ENCODE results near the gene ACOX2.

DNA sequence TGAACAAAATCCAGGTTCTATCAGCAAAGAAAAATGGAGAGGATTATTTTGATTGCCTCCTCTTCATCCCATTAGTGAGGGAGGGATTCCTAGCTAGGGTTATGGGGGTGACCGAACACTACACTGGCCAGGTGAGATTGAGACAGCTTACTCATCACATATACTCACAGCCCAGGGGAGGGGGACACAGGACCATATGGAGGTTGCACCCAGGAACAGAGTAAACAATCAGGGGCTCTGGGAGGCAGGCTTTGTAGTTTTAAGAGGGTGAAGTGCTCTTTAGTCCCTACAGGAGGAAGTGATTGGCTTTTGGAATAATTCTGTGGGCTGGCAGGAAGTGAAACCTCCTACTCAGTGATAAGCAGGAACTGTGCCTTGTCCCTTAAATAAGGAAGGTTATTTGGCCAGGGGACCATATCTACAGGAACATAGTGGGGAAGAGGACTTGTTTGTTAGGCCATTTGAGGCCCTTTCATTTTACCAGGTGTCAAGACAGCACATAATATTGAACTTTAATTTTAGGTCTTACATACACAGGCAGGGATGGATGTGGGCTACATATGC, 62.6 kb downstream of the ACOX2 start:
- TF ChIP-seq, protein P1, sequence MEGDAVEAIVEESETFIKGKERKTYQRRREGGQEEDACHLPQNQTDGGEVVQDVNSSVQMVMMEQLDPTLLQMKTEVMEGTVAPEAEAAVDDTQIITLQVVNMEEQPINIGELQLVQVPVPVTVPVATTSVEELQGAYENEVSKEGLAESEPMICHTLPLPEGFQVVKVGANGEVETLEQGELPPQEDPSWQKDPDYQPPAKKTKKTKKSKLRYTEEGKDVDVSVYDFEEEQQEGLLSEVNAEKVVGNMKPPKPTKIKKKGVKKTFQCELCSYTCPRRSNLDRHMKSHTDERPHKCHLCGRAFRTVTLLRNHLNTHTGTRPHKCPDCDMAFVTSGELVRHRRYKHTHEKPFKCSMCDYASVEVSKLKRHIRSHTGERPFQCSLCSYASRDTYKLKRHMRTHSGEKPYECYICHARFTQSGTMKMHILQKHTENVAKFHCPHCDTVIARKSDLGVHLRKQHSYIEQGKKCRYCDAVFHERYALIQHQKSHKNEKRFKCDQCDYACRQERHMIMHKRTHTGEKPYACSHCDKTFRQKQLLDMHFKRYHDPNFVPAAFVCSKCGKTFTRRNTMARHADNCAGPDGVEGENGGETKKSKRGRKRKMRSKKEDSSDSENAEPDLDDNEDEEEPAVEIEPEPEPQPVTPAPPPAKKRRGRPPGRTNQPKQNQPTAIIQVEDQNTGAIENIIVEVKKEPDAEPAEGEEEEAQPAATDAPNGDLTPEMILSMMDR (IDR thresholded peaks at IDR 0.05): no peak
- no peak for TF ChIP-seq POLR2A (IDR thresholded peaks at IDR 0.05)

All from lower leg skin (tissue), 3 donors.